ENCODE data around the gene CIDEB.
"Not testable (repeated sequence)": the region's sequence is repeated elsewhere in the genome, so short reads cannot be mapped to it uniquely, and the experiment has no call there.

The CIDEB gene

GRCh38 chr14:24307575-24308341 lies at the start of gene CIDEB:
Gene CIDEB (minus strand): TSS chr14:24307977. CDS start chr14:24307858, 119 bp downstream.
- DNase-seq, result peak; percentile 34 to 58

- no peak for DNase-seq
These were observed 48.4 kb upstream of the CIDEB start for GRCh38 chr14:24356208-24356607.

GRCh38 chr14:24355009-24355408 lies 47.2 kb upstream of the CIDEB start:
- DNase-seq, result no peak

GRCh38 chr14:24354482-24354825 lies 46.7 kb upstream of the CIDEB start:
- not testable (repeated sequence) for DNase-seq

- DNase-seq, result no peak
These were observed 46.0 kb upstream of the CIDEB start for GRCh38 chr14:24353559-24354481.

GRCh38 chr14:24351517-24351916 lies 43.7 kb upstream of the CIDEB start:
- peak; percentile 46 to 84 for DNase-seq

- no peak for DNase-seq
These were observed 42.0 kb upstream of the CIDEB start for GRCh38 chr14:24349742-24350141.

- DNase-seq, result no peak
These were observed 40.4 kb upstream of the CIDEB start for GRCh38 chr14:24348186-24348585.

GRCh38 chr14:24347134-24347533 lies 39.4 kb upstream of the CIDEB start:
- no peak for DNase-seq

- DNase-seq, result no peak
These were observed 36.3 kb upstream of the CIDEB start for GRCh38 chr14:24343795-24344660.

GRCh38 chr14:24342889-24343288 lies 35.1 kb upstream of the CIDEB start:
- DNase-seq, result no peak

GRCh38 chr14:24340606-24341005 lies 32.8 kb upstream of the CIDEB start:
- DNase-seq, result no peak

GRCh38 chr14:24339284-24340151 lies 31.7 kb upstream of the CIDEB start, which contains the start of gene RIPK3:
Gene RIPK3 (minus strand): TSS chr14:24339991. CDS start chr14:24339826, 165 bp downstream.
- DNase-seq, result no peak

- DNase-seq, result no peak
These were observed 31.1 kb upstream of the CIDEB start for GRCh38 chr14:24338843-24339242.

GRCh38 chr14:24337824-24338175 lies 30.0 kb upstream of the CIDEB start:
- no peak for DNase-seq

- DNase-seq, result no peak
These were observed 29.5 kb upstream of the CIDEB start for GRCh38 chr14:24337144-24337823.

GRCh38 chr14:24335461-24336171 lies 27.8 kb upstream of the CIDEB start:
- DNase-seq, result no peak

- peak in 1 of 2 experiments; percentile 69 for DNase-seq
These were observed 26.9 kb upstream of the CIDEB start, which contains the start of gene ADCY4 for GRCh38 chr14:24334431-24335291. Gene ADCY4 (minus strand): TSS chr14:24335071. CDS start chr14:24334652, 419 bp downstream.

GRCh38 chr14:24332268-24332993 lies 24.7 kb upstream of the CIDEB start:
- DNase-seq, result peak; percentile 80 to 93

All from NCI-H524 (cell line).